SK-N-SH treated with all-trans-retinoic acid at 6 μM for 48 hours (cell line): ENCODE data around the gene TAF13.
"Not testable (repeated sequence)": the region's sequence is repeated elsewhere in the genome, so short reads cannot be mapped to it uniquely, and the experiment has no call there.

Experiments
- ATAC-seq: fragments of 200-7000 bp; cut with Tn5 transposase; 3 replicates; pipeline ENCODE4 v1.9.1; 2020; ENCODE audit warnings: mild to moderate bottlenecking, moderate library complexity
- CSDC2 ChIP-seq: fragments of 250-450 bp; sonication (Bioruptor Pico); IDR thresholded peaks from 2 replicates; pipeline ENCODE4 v1.5.0; 2020; ENCODE audit warnings: mild to moderate bottlenecking, moderate library complexity
- OSR1 ChIP-seq: fragments of 250-450 bp; sonication (Bioruptor Pico); IDR thresholded peaks from 2 replicates; pipeline ENCODE4 v1.8.0; 2022; ENCODE audit warnings: moderate library complexity, mild to moderate bottlenecking, inconsistent platforms
- POU6F1 ChIP-seq: fragments of 250-450 bp; sonication (Bioruptor Pico); IDR thresholded peaks from 2 replicates; pipeline ENCODE4 v1.8.0; 2021; ENCODE audit warnings: low read depth, mild to moderate bottlenecking, moderate library complexity, borderline replicate concordance
- RARB ChIP-seq: fragments of 250-450 bp; sonication (Bioruptor Pico); IDR thresholded peaks from 2 replicates; pipeline ENCODE4 v1.8.0; 2021; ENCODE audit warnings: mild to moderate bottlenecking, moderate library complexity
- TCF4 ChIP-seq: fragments of 250-450 bp; sonication (Bioruptor Pico); IDR thresholded peaks from 2 replicates; pipeline ENCODE4 v1.8.0; 2021; ENCODE audit warnings: mild to moderate bottlenecking, moderate library complexity, borderline replicate concordance
- TSHZ2 ChIP-seq: fragments of 250-450 bp; sonication (Bioruptor Pico); IDR thresholded peaks from 2 replicates; pipeline ENCODE4 v1.5.0; 2020; ENCODE audit warnings: mild to moderate bottlenecking, moderate library complexity
- ZNF70 ChIP-seq: fragments of 450-650 bp; formaldehyde crosslinking; IDR thresholded peaks from 2 replicates; pipeline ENCODE4 v1.5.0; 2020; ENCODE audit warnings: mild to moderate bottlenecking, moderate library complexity
- ZNF8 ChIP-seq: fragments of 450-650 bp; formaldehyde crosslinking; IDR thresholded peaks from 2 replicates; pipeline ENCODE4 v1.5.0; 2020; ENCODE audit warnings: mild to moderate bottlenecking, moderate library complexity

TAF13 gene

GRCh38 chr1:109024646-109025045 is 51.2 kb downstream of the TAF13 start:
- TF ChIP-seq POU6F1 (CRISPR knock-in tag) (no peak), OSR1 (CRISPR knock-in tag) (no peak), TCF4 (no peak), ZNF70 (CRISPR knock-in tag) (no peak)
- ATAC-seq, result no peak

GRCh38 chr1:109020693-109021257 is 55.0 kb downstream of the TAF13 start:
- TF ChIP-seq TSHZ2 (CRISPR knock-in tag) (no peak), ZNF8 (no peak), ZNF70 (CRISPR knock-in tag) (no peak), RARB (CRISPR knock-in tag) (no peak)
- no peak for ATAC-seq

- ATAC-seq, result not testable (repeated sequence)
Measured at GRCh38 chr1:109017719-109018118, 58.1 kb downstream of the TAF13 start.

- no peak for TF ChIP-seq CSDC2 (CRISPR knock-in tag)
- TF ChIP-seq, all 23 proteins: peak for 0
- no peak for ATAC-seq
Measured at GRCh38 chr1:109017134-109017533, 58.7 kb downstream of the TAF13 start.
